Neural cell (in vitro differentiated cells): ENCODE results near the gene CIROP. TPM values are rescaled to one million over a fixed set of nuclear protein-coding genes. Genes with fewer than 3 reads are reported as not detected.

Experiments
- H2AFZ ChIP-seq: fragments of 200-600, 300-800 bp; sonication (generic), shearing (Covaris generic); 2 replicates; pipeline ENCODE4 v1.6.0; 2014; ENCODE audit warnings: low read depth, mild to moderate bottlenecking, antibody characterized with exemption, low read length, moderate library complexity
- H3F3A ChIP-seq: fragments of 200-600 bp; shearing (Covaris generic); 2 replicates; pipeline ENCODE4 v1.6.1; 2016; ENCODE audit warnings: mild to moderate bottlenecking, moderate library complexity, mixed read lengths, antibody characterized with exemption, low read length; ENCODE audit not compliant: insufficient read depth, poor library complexity, severe bottlenecking
- H3K27ac ChIP-seq: fragments of 200-600, 300-800 bp; sonication (generic), shearing (Covaris generic); 2 replicates; pipeline ENCODE4 v1.5.1; 2014; ENCODE audit warnings: mild to moderate bottlenecking, low read length, moderate library complexity
- H3K27me3 ChIP-seq: fragments of 300-800, 200-600 bp; sonication (generic), shearing (Covaris generic); 2 replicates; pipeline ENCODE4 v1.6.0; 2014; ENCODE audit warnings: mild to moderate bottlenecking, low read depth, low read length, moderate library complexity; ENCODE audit not compliant: insufficient read depth
- H3K36me3 ChIP-seq: fragments of 300-800, 200-600 bp; sonication (generic), shearing (Covaris generic); 2 replicates; pipeline ENCODE4 v1.5.1; 2014; ENCODE audit warnings: mild to moderate bottlenecking, antibody characterized with exemption, low read length, moderate library complexity; ENCODE audit not compliant: insufficient read depth
- H3K4me2 ChIP-seq: fragments of 300-800, 200-600 bp; sonication (generic), shearing (Covaris generic); 2 replicates; pipeline ENCODE4 v1.6.0; 2014; ENCODE audit warnings: mild to moderate bottlenecking, low read length
- H3K4me3 ChIP-seq: fragments of 300-800, 200-600 bp; sonication (generic), shearing (Covaris generic); 2 replicates; pipeline ENCODE4 v1.5.1; 2014; ENCODE audit warnings: mild to moderate bottlenecking, low read length, moderate library complexity
- H3K79me2 ChIP-seq: fragments of 200-600 bp; shearing (Covaris generic); replicated peaks from 2 replicates; pipeline ENCODE4 v1.6.0; 2014; ENCODE audit warnings: mild to moderate bottlenecking, low read length, moderate library complexity; ENCODE audit not compliant: insufficient read depth
- H3K9ac ChIP-seq: fragments of 300-800, 200-600 bp; sonication (generic), shearing (Covaris generic); 2 replicates; pipeline ENCODE4 v1.6.1; 2016; ENCODE audit warnings: mild to moderate bottlenecking, low read length, mixed read lengths
- H3K9me2 ChIP-seq: fragments of 200-600 bp; shearing (Covaris generic); 2 replicates; pipeline ENCODE4 v1.6.1; 2016; ENCODE audit warnings: mild to moderate bottlenecking, low read length, mixed read lengths; ENCODE audit not compliant: insufficient read depth
- H3K9me3 ChIP-seq: fragments of 200-600, 300-800 bp; sonication (generic), shearing (Covaris generic); 2 replicates; pipeline ENCODE4 v1.6.1; 2016; ENCODE audit warnings: mild to moderate bottlenecking, mixed run types, low read length, moderate library complexity, mixed read lengths
- H4K20me1 ChIP-seq: fragments of 200-600 bp; shearing (Covaris generic); 2 replicates; pipeline ENCODE4 v1.6.1; 2016; ENCODE audit warnings: mild to moderate bottlenecking, mixed run types; ENCODE audit not compliant: insufficient read depth
- EP300 ChIP-seq: fragments of 450-650 bp; conservative IDR thresholded peaks from 2 replicates; pipeline ENCODE4 v1.6.1; 2014; ENCODE audit warnings: antibody characterized with exemption, mild to moderate bottlenecking, moderate library complexity; ENCODE audit not compliant: poor library complexity, severe bottlenecking
- EZH2 ChIP-seq: fragments of 200-600, 300-800 bp; shearing (Covaris generic), sonication (generic); IDR thresholded peaks from 2 replicates; pipeline ENCODE4 v1.6.1; 2014; ENCODE audit warnings: antibody characterized with exemption, low read length, borderline replicate concordance, mild to moderate bottlenecking; ENCODE audit not compliant: insufficient read depth, poor library complexity, severe bottlenecking
- MXI1 ChIP-seq: fragments of 450-650 bp; conservative IDR thresholded peaks from 2 replicates; pipeline ENCODE4 v1.6.1; 2014; ENCODE audit warnings: antibody characterized with exemption, mild to moderate bottlenecking; ENCODE audit not compliant: poor library complexity, severe bottlenecking
- POLR2AphosphoS5 ChIP-seq: IDR thresholded peaks from 2 replicates; pipeline ENCODE4 v1.6.1; 2012
- RAD21 ChIP-seq: fragments of 450-650 bp; conservative IDR thresholded peaks from 2 replicates; pipeline ENCODE4 v1.6.1; 2014; ENCODE audit warnings: antibody characterized with exemption, mild to moderate bottlenecking, moderate library complexity
- SMC3 ChIP-seq: fragments of 450-650 bp; conservative IDR thresholded peaks from 2 replicates; pipeline ENCODE4 v1.6.1; 2014; ENCODE audit warnings: antibody characterized with exemption, mild to moderate bottlenecking, moderate library complexity; ENCODE audit not compliant: poor library complexity
- TAF1 ChIP-seq: IDR thresholded peaks from 2 replicates; pipeline ENCODE4 v1.6.1; 2012; ENCODE audit warnings: low read depth
- polyA plus RNA-seq: library from polyadenylated mRNA; depleted of rRNA; stranded (reverse); fragments of >200 nt; gene quantifications from 2 replicates; pipeline ENCODE4 v1.2.3, GENCODE V29; 2014
- TF ChIP-seq, protein P1 (sequence below): fragments of 450-650 bp; IDR thresholded peaks from 2 replicates; pipeline ENCODE4 v1.5.1; 2014; ENCODE audit warnings: antibody characterized with exemption, mild to moderate bottlenecking, moderate library complexity; ENCODE audit not compliant: poor library complexity, severe bottlenecking
- TF ChIP-seq, protein P2 (sequence below): IDR thresholded peaks from 2 replicates; pipeline ENCODE4 v1.6.1; 2012; ENCODE audit warnings: borderline replicate concordance

Gene CIROP
- polyA plus RNA-seq, 1 donor from 2014 or later = not detected

DNA sequence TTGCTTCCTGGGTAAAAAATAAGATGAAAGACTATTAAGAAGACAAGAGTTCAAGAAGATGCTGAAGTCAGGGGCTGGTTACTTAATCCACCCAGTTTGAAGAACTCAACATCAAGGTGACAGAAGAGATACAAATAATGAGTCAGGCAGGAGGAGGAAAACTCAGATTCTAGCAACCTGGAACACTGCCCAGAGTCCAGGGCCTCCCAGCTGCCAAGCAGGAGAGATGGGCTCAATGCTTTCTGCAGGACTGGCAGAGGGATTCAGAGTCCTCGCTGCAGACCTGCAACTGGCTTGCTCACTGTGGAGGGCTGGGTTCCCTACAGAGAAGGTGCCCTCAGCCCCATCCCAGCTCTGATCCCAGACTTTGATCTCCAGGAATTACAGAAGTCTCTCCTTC lies 42.9 kb upstream of the CIROP start:
- no peaks in the 10 kb centered on the region for H3K79me2 ChIP-seq
- H4K20me1 ChIP-seq = no peaks in the 10 kb centered on the region
- H3K4me3 ChIP-seq = no peak overlapping the region
- H3K27ac ChIP-seq = no peak overlapping the region
- no peaks in the 10 kb centered on the region for H3K9me2 ChIP-seq
- no peak overlapping the region for H3K9ac ChIP-seq
- no peaks in the 10 kb centered on the region for H3F3A ChIP-seq
- TF ChIP-seq, protein P1, sequence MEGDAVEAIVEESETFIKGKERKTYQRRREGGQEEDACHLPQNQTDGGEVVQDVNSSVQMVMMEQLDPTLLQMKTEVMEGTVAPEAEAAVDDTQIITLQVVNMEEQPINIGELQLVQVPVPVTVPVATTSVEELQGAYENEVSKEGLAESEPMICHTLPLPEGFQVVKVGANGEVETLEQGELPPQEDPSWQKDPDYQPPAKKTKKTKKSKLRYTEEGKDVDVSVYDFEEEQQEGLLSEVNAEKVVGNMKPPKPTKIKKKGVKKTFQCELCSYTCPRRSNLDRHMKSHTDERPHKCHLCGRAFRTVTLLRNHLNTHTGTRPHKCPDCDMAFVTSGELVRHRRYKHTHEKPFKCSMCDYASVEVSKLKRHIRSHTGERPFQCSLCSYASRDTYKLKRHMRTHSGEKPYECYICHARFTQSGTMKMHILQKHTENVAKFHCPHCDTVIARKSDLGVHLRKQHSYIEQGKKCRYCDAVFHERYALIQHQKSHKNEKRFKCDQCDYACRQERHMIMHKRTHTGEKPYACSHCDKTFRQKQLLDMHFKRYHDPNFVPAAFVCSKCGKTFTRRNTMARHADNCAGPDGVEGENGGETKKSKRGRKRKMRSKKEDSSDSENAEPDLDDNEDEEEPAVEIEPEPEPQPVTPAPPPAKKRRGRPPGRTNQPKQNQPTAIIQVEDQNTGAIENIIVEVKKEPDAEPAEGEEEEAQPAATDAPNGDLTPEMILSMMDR = no peak
- TF ChIP-seq EP300 (no peak), TAF1 (no peak), SMC3 (no peak), MXI1 (no peak), EZH2 (no peak), RAD21 (no peak), POLR2AphosphoS5 (no peak)
- TF ChIP-seq, protein P2, sequence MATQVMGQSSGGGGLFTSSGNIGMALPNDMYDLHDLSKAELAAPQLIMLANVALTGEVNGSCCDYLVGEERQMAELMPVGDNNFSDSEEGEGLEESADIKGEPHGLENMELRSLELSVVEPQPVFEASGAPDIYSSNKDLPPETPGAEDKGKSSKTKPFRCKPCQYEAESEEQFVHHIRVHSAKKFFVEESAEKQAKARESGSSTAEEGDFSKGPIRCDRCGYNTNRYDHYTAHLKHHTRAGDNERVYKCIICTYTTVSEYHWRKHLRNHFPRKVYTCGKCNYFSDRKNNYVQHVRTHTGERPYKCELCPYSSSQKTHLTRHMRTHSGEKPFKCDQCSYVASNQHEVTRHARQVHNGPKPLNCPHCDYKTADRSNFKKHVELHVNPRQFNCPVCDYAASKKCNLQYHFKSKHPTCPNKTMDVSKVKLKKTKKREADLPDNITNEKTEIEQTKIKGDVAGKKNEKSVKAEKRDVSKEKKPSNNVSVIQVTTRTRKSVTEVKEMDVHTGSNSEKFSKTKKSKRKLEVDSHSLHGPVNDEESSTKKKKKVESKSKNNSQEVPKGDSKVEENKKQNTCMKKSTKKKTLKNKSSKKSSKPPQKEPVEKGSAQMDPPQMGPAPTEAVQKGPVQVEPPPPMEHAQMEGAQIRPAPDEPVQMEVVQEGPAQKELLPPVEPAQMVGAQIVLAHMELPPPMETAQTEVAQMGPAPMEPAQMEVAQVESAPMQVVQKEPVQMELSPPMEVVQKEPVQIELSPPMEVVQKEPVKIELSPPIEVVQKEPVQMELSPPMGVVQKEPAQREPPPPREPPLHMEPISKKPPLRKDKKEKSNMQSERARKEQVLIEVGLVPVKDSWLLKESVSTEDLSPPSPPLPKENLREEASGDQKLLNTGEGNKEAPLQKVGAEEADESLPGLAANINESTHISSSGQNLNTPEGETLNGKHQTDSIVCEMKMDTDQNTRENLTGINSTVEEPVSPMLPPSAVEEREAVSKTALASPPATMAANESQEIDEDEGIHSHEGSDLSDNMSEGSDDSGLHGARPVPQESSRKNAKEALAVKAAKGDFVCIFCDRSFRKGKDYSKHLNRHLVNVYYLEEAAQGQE = no peak
- no peak overlapping the region for H3K4me2 ChIP-seq
- no peaks in the 10 kb centered on the region for H3K9me3 ChIP-seq
- no peaks in the 10 kb centered on the region for H3K27me3 ChIP-seq
- H2AFZ ChIP-seq = no peak overlapping the region
- no peaks in the 10 kb centered on the region for H3K36me3 ChIP-seq

DNA sequence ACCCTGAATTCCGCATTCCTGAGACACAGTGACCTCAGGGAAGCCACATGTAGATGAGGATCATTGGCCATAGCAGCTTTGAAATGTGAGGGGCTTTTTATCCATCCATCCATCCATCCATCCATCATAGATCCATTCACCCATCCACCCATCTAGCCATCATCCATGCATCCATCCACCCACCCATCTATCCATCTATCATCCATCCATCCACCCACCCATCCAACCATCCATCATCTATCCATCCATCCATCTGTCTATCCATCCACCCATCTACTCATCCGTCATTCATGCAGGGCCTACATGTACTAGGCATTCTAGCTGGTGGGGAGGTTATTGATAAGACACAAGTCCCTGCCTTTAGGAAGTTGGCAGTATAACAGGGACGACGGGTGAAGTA lies 42.2 kb upstream of the CIROP start:
- Histone ChIP-seq H3F3A (no peaks in the 10 kb centered on the region), H3K9ac (no peak overlapping the region), H3K27ac (no peak overlapping the region), H3K9me3 (no peaks in the 10 kb centered on the region), H3K9me2 (no peaks in the 10 kb centered on the region), H3K4me2 (no peak overlapping the region), H3K4me3 (no peak overlapping the region), H4K20me1 (no peaks in the 10 kb centered on the region), H3K79me2 (no peaks in the 10 kb centered on the region), H2AFZ (no peak overlapping the region), H3K27me3 (no peaks in the 10 kb centered on the region), H3K36me3 (no peaks in the 10 kb centered on the region)
- TF ChIP-seq EZH2 (no peak), POLR2AphosphoS5 (no peak), MXI1 (no peak), EP300 (no peak), TAF1 (no peak), SMC3 (no peak), RAD21 (no peak)
- TF ChIP-seq, protein P1 = no peak
- TF ChIP-seq, protein P2 = no peak
